OCI-LY7 (cell line): ENCODE results near the gene ZNF282. TPM values are rescaled to one million over a fixed set of nuclear protein-coding genes. Genes with fewer than 3 reads are reported as not detected.

Experiments used
- BruUV-seq: library from RNA; stranded (reverse); fragments of 400-500 nt; replicated peaks from 2 replicates; lab custom pipeline; 2021; lab: Mats Ljungman, UMichigan
- CTCF ChIA-PET: fragments of 300-600 bp; sonication (Branson Sonifier 250); formaldehyde crosslinking; loops from one replicate; lab custom pipeline; 2022; ENCODE audit warnings: antibody characterized with exemption; ENCODE audit not compliant: unreplicated experiment; lab: Charles Lee
- POLR2A ChIA-PET: fragments of 300-600 bp; sonication (Branson Sonifier 250); formaldehyde crosslinking; loops from one replicate; lab custom pipeline; 2022; ENCODE audit warnings: antibody characterized with exemption; lab: Charles Lee
- DNase-seq: peaks from one replicate; pipeline ENCODE4 v3.0.0-alpha.2; 2015; ENCODE audit warnings: low spot score
- H2AFZ ChIP-seq: fragments of 200-600 bp; sonication (generic), shearing (Covaris generic); 2 replicates; pipeline ENCODE4 v1.6.1; 2014; ENCODE audit warnings: mild to moderate bottlenecking, antibody characterized with exemption, low read length, moderate library complexity
- H3K27ac ChIP-seq: fragments of 200-600 bp; sonication (generic); 2 replicates; pipeline ENCODE4 v1.5.1; 2014; ENCODE audit warnings: mixed run types, low read depth, mild to moderate bottlenecking, moderate library complexity, low read length, inconsistent platforms; ENCODE audit not compliant: poor library complexity, severe bottlenecking
- H3K36me3 ChIP-seq: fragments of 200-600 bp; sonication (generic); 2 replicates; pipeline ENCODE4 v1.6.1; 2014; ENCODE audit warnings: mild to moderate bottlenecking, antibody characterized with exemption, low read length, moderate library complexity, mixed read lengths; ENCODE audit not compliant: insufficient read depth
- H3K4me1 ChIP-seq: fragments of 200-600 bp; sonication (generic); 2 replicates; pipeline ENCODE4 v1.5.1; 2014; ENCODE audit warnings: mild to moderate bottlenecking, low read length; ENCODE audit not compliant: insufficient read depth, poor library complexity, severe bottlenecking
- H3K4me2 ChIP-seq: fragments of 200-600 bp; sonication (generic); 2 replicates; pipeline ENCODE4 v1.6.1; 2014; ENCODE audit warnings: mild to moderate bottlenecking, low read length
- H3K4me3 ChIP-seq: fragments of 200-600 bp; sonication (generic); 2 replicates; pipeline ENCODE4 v1.5.1; 2014; ENCODE audit warnings: mild to moderate bottlenecking, low read depth, low read length; ENCODE audit not compliant: poor library complexity, severe bottlenecking
- H3K79me2 ChIP-seq: fragments of 200-600 bp; sonication (generic); 2 replicates; pipeline ENCODE4 v1.6.1; 2016; ENCODE audit warnings: low read depth, mild to moderate bottlenecking, low read length, moderate library complexity, mixed read lengths; ENCODE audit not compliant: insufficient read depth
- H3K9me2 ChIP-seq: fragments of 200-600 bp; sonication (generic); 2 replicates; pipeline ENCODE4 v1.6.1; 2016; ENCODE audit warnings: mild to moderate bottlenecking, low read length, mixed read lengths; ENCODE audit not compliant: insufficient read depth
- H3K9me3 ChIP-seq: fragments of 200-600 bp; sonication (generic); 2 replicates; pipeline ENCODE4 v1.6.1; 2014; ENCODE audit warnings: mild to moderate bottlenecking, mixed run types, low read length, mixed read lengths
- H4K20me1 ChIP-seq: fragments of 200-600 bp; sonication (generic); 2 replicates; pipeline ENCODE4 v1.6.1; 2014; ENCODE audit warnings: mild to moderate bottlenecking, antibody characterized with exemption, low read length, moderate library complexity, mixed read lengths; ENCODE audit not compliant: insufficient read depth
- CTCF ChIP-seq: fragments of 200-600 bp; sonication (generic); conservative IDR thresholded peaks from 2 replicates; pipeline ENCODE4 v1.5.1; 2014; ENCODE audit warnings: mild to moderate bottlenecking, antibody characterized with exemption, low read length, moderate library complexity, mixed read lengths
- EZH2phosphoT487 ChIP-seq: fragments of 200-600 bp; sonication (generic); IDR thresholded peaks from 2 replicates; pipeline ENCODE4 v1.6.1; 2018; ENCODE audit warnings: low read depth, borderline replicate concordance, mild to moderate bottlenecking, mixed run types, antibody characterized with exemption, low read length, moderate library complexity, mixed read lengths
- intact Hi-C: fragments of 100-400 bp; cut with micrococcal nuclease; formaldehyde crosslinking; loops from one replicate; pipeline ENCODE4 v1.10.0; 2022; ENCODE audit not compliant: unreplicated experiment
- total RNA-seq, 2 experiments: library from RNA; depleted of rRNA in 1 of 2; stranded (reverse); fragments of >200 nt in 1 of 2; shearing (Covaris generic) in 1 of 2; gene quantifications; 2 replicates each; pipeline ENCODE4 v1.2.3, GENCODE V29; 2014 to 2022

Gene ZNF282
- total RNA-seq, 2 experiments from 2014 or later: 15.4 to 26.6 TPM

DNA sequence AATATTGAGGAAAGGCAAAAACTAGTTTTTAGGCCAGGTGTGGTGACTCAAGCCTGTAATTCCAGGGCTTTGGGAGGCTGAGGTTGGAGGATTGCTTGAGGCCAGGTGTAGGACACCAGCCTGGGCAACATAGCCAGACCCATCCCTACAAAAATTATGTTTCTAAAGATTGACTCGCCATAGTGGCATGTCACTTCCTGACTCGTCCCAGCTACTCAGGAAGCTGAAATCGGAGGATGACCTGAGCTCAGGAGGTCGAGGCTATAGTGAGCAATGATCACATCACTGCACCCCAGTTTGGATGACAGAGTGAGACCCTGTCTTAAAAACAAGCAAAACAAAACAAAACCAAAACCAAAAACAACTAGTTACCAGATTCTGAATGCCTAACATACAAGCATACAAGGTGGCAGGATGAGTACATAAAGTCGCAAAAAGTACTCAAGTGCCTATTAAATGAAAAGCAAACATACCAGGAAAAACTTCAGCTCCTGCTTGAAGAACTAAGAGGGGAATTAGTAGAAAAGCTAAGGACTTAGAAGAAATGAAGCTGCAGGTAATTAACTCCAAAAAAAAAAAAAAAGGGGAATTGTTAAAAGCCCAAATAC, 34.0 kb upstream of the ZNF282 start:
- Histone ChIP-seq H2AFZ (no peak overlapping the region), H3K4me2 (no peak overlapping the region), H3K4me1 (no peaks in the 10 kb centered on the region), H3K4me3 (no peak overlapping the region), H3K9me3 (no peaks in the 10 kb centered on the region), H4K20me1 (no peaks in the 10 kb centered on the region; the same call in 1 of the 2 replicates), H3K36me3 (peaks cover 89% of the 10 kb centered on the region), H3K79me2 (no peaks in the 10 kb centered on the region), H3K27ac (no peak overlapping the region), H3K9me2 (no peaks in the 10 kb centered on the region)
- intact Hi-C loops: no loop called here
- ChIA-PET POLR2A (interaction anchor here (0.6 kb wide), 1 partner anchor 178 kb away, joined by 3 read pairs; no protein-coding TSS in a partner anchor), CTCF (no interaction called here)
- no peak for DNase-seq
- TF ChIP-seq CTCF (no peak), EZH2phosphoT487 (no peak)
- BruUV-seq: no TSS peak

DNA sequence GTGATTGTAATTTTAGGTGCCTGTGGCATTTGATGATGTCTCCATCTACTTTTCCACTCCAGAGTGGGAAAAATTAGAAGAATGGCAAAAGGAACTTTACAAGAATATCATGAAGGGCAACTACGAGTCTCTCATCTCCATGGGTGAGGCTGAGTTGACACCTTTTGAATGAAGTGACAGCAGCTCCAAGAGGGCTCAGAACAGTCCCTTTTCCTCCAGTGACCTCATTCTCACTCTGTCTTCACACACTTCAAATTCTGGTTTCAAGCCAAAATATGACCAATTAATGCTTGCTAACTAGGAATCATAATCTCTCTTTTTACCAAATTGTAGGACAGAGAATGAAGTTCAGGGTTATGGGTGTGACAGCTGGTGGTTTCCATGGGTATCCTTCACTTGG, 29.2 kb upstream of the ZNF282 start:
- Histone ChIP-seq H2AFZ (no peak overlapping the region), H3K9me2 (no peaks in the 10 kb centered on the region), H3K4me3 (no peak overlapping the region), H4K20me1 (no peaks in the 10 kb centered on the region), H3K4me2 (no peak overlapping the region), H3K36me3 (peaks cover 83% of the 10 kb centered on the region), H3K9me3 (no peaks in the 10 kb centered on the region), H3K79me2 (no peaks in the 10 kb centered on the region), H3K27ac (no peak overlapping the region), H3K4me1 (no peaks in the 10 kb centered on the region)
- POLR2A ChIA-PET: interaction anchor here (0.5 to 1.9 kb wide), 6 partner anchors 11 to 98 kb away, joined by 3 to 5 read pairs (median 3); no protein-coding TSS in a partner anchor
- intact Hi-C loops: no loop called here
- no peak for DNase-seq
- CTCF ChIA-PET: no interaction called here
- TF ChIP-seq CTCF (no peak), EZH2phosphoT487 (no peak)
- BruUV-seq: no TSS peak
